K562 (cell line): Measurements from ENCODE around the gene IRAK2. TPM values are rescaled to one million over a fixed set of nuclear protein-coding genes. Genes with fewer than 3 reads are reported as not detected.

Experiments
- ATF7 ChIP-seq: fragments of 450-650 bp; IDR thresholded peaks from 2 replicates; pipeline ENCODE4 v1.7.1; 2014; ENCODE audit warnings: mild to moderate bottlenecking, moderate library complexity
- BRD4 ChIP-seq: fragments of 200-600 bp; sonication (generic); IDR thresholded peaks from 2 replicates; pipeline ENCODE4 v1.6.1; 2017; ENCODE audit warnings: inconsistent platforms
- E2F1 ChIP-seq: sonication (generic); formaldehyde crosslinking; IDR thresholded peaks from 2 replicates; pipeline ENCODE4 v1.8.1; 2023; ENCODE audit warnings: mild to moderate bottlenecking, missing genetic modification reagents, moderate library complexity
- HMGXB4 ChIP-seq: sonication (generic); formaldehyde crosslinking; IDR thresholded peaks from 2 replicates; pipeline ENCODE4 v1.8.1; 2023; ENCODE audit warnings: mild to moderate bottlenecking, missing genetic modification reagents
- ILK ChIP-seq: fragments of 450-650 bp; IDR thresholded peaks from 2 replicates; pipeline ENCODE4 v1.6.1; 2016; ENCODE audit warnings: missing genetic modification characterization, low read depth, mild to moderate bottlenecking, missing compliant biosample characterization, moderate library complexity, borderline replicate concordance
- LARP7 ChIP-seq: fragments of 450-650 bp; IDR thresholded peaks from 2 replicates; pipeline ENCODE4 v1.6.1; 2016
- MTA3 ChIP-seq: fragments of 450-650 bp; formaldehyde crosslinking; IDR thresholded peaks from 2 replicates; pipeline ENCODE4 v1.6.1; 2017; ENCODE audit warnings: mild to moderate bottlenecking, borderline replicate concordance
- NR3C1 ChIP-seq: sonication (generic); formaldehyde crosslinking; IDR thresholded peaks from 2 replicates; pipeline ENCODE4 v1.8.1; 2022; ENCODE audit warnings: missing genetic modification reagents
- SP2 ChIP-seq: IDR thresholded peaks from 2 replicates; pipeline ENCODE4 v1.6.1; 2011; ENCODE audit warnings: mild to moderate bottlenecking, low read depth, low read length, moderate library complexity; ENCODE audit not compliant: poor library complexity, severe bottlenecking; ENCODE audit errors: extremely low read depth
- THRB ChIP-seq: fragments of 450-650 bp; formaldehyde crosslinking; conservative IDR thresholded peaks from 2 replicates; pipeline ENCODE4 v1.4.0; 2022; ENCODE audit warnings: mild to moderate bottlenecking, missing genetic modification characterization
- TSC22D4 ChIP-seq: fragments of 450-650 bp; IDR thresholded peaks from 2 replicates; pipeline ENCODE4 v1.6.1; 2016; ENCODE audit warnings: missing genetic modification characterization, missing biosample characterization, control low read depth
- XRCC4 ChIP-seq: IDR thresholded peaks from one replicate; pipeline ENCODE4 v1.6.1; 2011; ENCODE audit not compliant: insufficient read depth, insufficient read length; ENCODE audit errors: extremely low read depth
- ZBTB9 ChIP-seq: fragments of 450-650 bp; formaldehyde crosslinking; IDR thresholded peaks from 2 replicates; pipeline ENCODE4 v1.4.0; 2020; ENCODE audit warnings: mild to moderate bottlenecking, moderate library complexity
- ZNF41 ChIP-seq: fragments of 250-450 bp; sonication (Bioruptor Pico); conservative IDR thresholded peaks from 2 replicates; pipeline ENCODE4 v1.4.0; 2020; ENCODE audit warnings: mild to moderate bottlenecking
- ZNF639 ChIP-seq, 2 experiments: fragments of 200-800 bp in 1 of 2; sonication (Bioruptor generic) in 1 of 2; sonication (generic) in 1 of 2; formaldehyde crosslinking in 1 of 2; IDR thresholded peaks in 1 of 2; conservative IDR thresholded peaks in 1 of 2; 2 replicates each; pipeline versions ENCODE4 v1.5.0 to v1.6.1; 2016 to 2020; ENCODE audit warnings: missing compliant biosample characterization in 1 of 2, missing genetic modification characterization in 1 of 2, missing genetic modification reagents in 1 of 2
- polyA plus RNA-seq, 8 experiments: library from polyadenylated mRNA; depleted of rRNA in 4 of 8; stranded (reverse) in 5 of 8; unstranded in 3 of 8; fragments of >200 nt; fragmentation: Nextera tagmentation in 2 of 8; fragmentation: Illumina TruSeq in 1 of 8; extraction: Ambion mirVana in 2 of 8; extraction: Trizol in 1 of 8; gene quantifications; 2 replicates each; pipeline versions ENCODE4 v1.2.1 to v1.2.3, GENCODE V29; 2011 to 2014; ENCODE audit warnings: inconsistent platforms in 1 of 8, missing spikeins in 1 of 8
- total RNA-seq, 7 experiments: library from RNA; depleted of rRNA in 6 of 7; stranded (reverse); fragments of >200 nt in 6 of 7; fragmentation: Illumina TruSeq in 2 of 7; extraction: Trizol in 2 of 7; gene quantifications; 2 replicates each; pipeline versions ENCODE4 v1.2.1 to v1.2.3, GENCODE V29; 2011 to 2021; ENCODE audit warnings: low replicate concordance in 1 of 7

The IRAK2 gene
- total and polyA plus RNA-seq, 9 of the 15 experiments (the other 6 are each of a cell fraction or from before 2014, with no cell fraction given): 0.42 to 4.4 (median 2.7) TPM

GRCh38 chr3:10248184-10248983 lies 83.7 kb downstream of the IRAK2 start, which contains the start of gene TATDN2 (continued):
- no peak for TF ChIP-seq ILK (tag)
- TF ChIP-seq ZNF639 (CRISPR knock-in tag; conservative IDR thresholded peaks at IDR 0.05 in 1 of 2, IDR thresholded peaks at IDR 0.05 in 1 of 2): peak in 1 of 2 experiments; percentile 76; a peak in 1 of 4 replicates
- TF ChIP-seq E2F1 (CRISPR knock-in tag): peak; percentile 68; the same call in 1 of the 2 replicates
- no peak for TF ChIP-seq BRD4
- TF ChIP-seq MTA3: peak; percentile 79
- no peak for TF ChIP-seq THRB (CRISPR knock-in tag)
- peak; percentile 30 for TF ChIP-seq SP2
- TF ChIP-seq HMGXB4 (CRISPR knock-in tag): peak; percentile 55
- no peak for TF ChIP-seq XRCC4
- peak; percentile 84; the same call in 1 of the 2 replicates for TF ChIP-seq ZBTB9
- peak; percentile 75; the same call in 1 of the 2 replicates for TF ChIP-seq ATF7
- no peak for TF ChIP-seq ZNF41 (CRISPR knock-in tag)
- no peak for TF ChIP-seq LARP7
- no peak for TF ChIP-seq TSC22D4 (tag)
- no peak for TF ChIP-seq NR3C1 (CRISPR knock-in tag)
